GM18499 (cell line): ENCODE data around the gene BHLHA15.
"Not testable (repeated sequence)": the region's sequence is repeated elsewhere in the genome, so short reads cannot be mapped to it uniquely, and the experiment has no call there.

Experiments
- ATAC-seq: cut with Tn5 transposase; IDR thresholded peaks from one replicate; pipeline ENCODE4 v1.9.1; 2021; ENCODE audit warnings: moderate number of reproducible peaks; ENCODE audit not compliant: insufficient read depth, unreplicated experiment

The BHLHA15 gene

GRCh38 chr7:98206451-98207330, 4.5 kb upstream of the BHLHA15 start:
- ATAC-seq = no peak

- no peak for ATAC-seq
Measured at GRCh38 chr7:98209166-98209920, 1.9 kb upstream of the BHLHA15 start.

GRCh38 chr7:98210513-98211220, 572 bp upstream of the BHLHA15 start:
- no peak for ATAC-seq

- ATAC-seq = no peak
Measured at GRCh38 chr7:98211676-98212531, 665 bp downstream of the BHLHA15 start.

GRCh38 chr7:98212532-98213041, 1.3 kb downstream of the BHLHA15 start:
- no peak for ATAC-seq

DNA sequence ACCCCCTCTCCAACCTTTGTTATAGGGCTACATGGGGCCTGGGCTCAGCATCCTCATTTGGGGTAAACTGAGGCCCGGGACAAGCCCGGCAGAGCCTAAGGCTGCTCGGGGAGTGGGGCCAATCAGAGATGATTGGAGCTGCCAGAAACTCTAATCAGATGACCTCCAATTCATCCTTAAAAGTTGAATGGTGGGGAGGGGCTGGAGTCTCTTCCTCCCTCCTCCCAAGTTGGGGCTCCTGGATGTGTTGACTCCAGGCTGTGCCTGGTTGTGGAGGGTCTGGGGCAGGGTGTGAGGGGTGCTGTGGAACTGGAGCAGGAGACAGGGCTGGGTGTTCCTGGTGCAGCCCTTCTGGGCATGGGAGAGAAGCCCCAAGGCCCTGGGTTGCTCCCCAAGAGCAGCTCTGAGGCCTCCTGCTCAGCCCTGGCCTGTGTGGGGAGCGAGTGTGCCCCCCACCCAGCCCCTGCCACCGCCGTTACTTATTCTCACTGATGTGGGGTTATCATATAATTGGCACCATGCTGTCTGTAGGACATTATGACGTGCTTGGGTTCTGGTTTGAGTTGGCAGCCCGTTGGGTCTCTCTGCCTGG, 2.2 kb downstream of the BHLHA15 start:
- ATAC-seq = no peak

DNA sequence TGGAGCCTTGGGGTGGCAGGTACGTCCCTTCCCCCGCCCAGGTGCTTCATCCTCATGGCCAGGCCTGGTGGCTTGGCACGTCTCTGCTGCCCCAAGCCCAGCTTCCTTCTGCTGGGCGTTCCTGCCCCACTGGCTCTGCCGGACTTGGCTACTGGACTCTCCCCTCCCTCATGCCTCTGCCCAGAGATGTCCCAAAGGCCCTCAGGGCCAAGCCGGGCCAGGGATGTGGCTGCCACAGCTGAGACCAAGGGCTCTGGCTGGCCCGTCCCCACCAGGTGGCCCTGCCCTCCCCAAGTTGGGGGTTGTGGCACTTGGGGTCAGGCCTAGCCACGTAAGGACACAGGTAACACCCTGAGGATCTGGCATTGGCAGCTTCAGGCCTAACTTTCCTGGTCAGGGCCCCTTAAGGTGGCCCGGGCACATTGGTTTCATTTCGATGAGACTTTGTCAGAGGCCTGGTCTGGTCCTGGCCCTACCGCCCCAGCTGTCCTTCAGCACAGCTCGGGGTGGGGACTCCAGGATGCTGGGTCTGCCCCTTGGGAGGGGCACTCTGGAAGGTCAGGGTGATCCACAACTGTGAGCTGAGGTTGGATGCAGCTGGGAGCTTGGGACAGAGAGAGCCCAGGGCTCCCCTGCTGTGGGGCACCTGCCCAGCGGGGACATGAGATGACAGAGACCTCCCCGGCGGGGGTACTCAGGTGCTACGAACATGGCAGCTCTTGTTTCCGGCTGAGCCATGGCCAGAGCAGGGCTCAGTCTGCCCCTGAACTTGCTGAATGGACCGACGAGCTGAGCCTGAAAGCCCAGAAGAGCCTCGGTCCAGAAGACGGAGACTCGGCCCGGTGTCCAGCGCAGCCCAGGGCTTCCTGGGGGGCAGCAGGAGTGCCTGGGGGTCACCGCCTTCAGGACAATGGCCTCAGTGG, 2.9 kb downstream of the BHLHA15 start:
- no peak for ATAC-seq

GRCh38 chr7:98214811-98215321, 3.6 kb downstream of the BHLHA15 start:
- ATAC-seq = no peak

DNA sequence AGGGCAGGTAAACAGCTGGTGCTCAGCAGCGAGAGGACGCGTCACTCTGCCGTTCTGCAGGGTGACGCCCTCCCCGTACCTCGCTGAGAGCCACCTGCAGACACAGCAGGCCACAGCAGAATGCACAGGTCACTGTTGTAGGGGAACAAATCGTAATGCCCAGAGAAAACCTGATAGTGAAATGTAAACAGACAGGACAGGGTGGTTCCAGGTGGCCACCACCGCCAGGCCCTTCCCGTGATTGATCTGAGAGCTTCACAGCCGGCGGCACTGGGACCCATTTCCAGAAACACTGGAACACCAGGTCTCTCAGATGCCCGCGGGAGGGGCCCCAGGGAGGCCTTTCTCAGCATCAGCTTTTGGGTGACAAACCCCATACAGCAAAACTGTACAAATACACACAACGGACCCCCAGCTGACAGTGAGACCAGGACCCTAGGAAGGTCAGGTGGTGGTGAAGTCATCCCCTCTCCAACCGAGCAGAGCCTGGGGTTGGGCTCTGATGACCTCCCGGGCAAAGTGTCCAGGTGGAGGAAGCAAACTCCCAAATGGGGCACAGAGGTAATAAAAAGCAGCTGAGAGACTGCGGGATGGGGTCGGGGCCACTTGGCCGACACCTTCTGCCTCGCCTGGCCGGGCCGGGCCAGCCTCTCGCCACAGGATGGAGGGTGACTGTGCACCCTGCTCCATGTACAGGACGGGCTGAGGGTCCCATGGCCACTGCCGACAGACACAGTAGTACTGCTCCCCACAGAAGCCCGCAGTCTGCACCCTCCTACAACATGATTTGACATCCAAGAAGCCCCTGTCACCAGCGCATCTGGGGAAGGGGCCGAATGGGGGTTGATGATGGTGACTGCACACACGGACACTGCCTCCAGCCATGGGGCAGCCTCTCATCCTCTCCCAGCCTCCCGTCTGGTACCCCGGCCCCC, 4.6 kb downstream of the BHLHA15 start:
- no peak for ATAC-seq

DNA sequence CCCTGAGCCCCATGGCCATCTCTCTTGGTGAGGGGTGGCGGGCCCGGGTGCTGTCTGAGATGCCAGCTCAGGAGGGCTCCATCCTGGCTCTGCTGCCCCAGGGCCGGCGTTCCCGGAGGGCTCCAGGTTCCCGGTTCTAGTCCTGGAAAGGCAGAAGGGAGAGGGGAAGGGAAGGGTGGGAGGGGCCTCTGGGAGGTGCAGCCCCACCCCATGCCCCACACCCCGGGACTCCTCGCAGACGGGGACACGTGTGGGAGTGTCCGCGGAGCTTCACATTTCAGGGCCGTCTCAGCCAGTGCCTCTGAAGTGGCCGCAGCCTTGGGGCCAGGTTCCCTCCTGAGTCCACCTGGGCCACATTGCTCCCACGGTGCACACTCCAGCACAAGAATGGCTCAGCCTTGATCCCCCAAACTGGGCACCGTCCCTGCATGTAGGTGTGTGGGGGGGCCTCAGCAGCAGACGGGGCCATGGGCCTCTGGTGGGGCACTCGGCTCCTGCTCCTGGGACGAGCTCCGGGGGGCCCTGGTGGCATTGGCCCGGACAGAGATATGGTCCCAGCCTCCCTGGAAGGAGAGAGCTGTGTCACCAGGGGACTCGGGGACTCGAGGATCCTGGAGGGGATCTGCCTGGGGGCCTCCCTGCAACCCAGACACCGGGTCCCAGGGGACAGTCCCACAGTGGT, 5.8 kb downstream of the BHLHA15 start:
- no peak for ATAC-seq

- no peak for ATAC-seq
Measured at GRCh38 chr7:98217623-98218582, 6.7 kb downstream of the BHLHA15 start.

DNA sequence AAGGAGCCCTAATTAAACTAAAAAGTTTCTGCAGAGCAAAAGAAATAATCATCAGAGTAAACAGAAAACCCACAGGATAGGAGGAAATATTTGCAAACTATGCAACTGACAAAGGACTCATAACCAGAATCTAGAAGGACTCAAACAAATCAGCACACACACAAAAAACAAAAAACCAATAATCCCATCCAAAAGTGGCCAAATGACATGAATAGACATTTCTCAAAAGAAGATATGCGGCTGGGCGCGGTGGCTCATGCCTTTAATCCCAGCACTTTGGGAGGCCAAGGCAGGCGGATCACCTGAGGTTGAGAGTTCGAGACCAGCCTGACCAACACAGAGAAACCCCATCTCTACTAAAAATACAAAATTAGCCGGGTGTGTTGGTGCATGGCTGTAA, 8.1 kb downstream of the BHLHA15 start:
- not testable (repeated sequence) for ATAC-seq

- ATAC-seq = no peak
Measured at GRCh38 chr7:98221611-98222532, 10.6 kb downstream of the BHLHA15 start.

- no peak for ATAC-seq
Measured at GRCh38 chr7:98222533-98223195, 11.4 kb downstream of the BHLHA15 start.
